ENCODE measurements around the gene PGM1. TPM values are rescaled to one million over a fixed set of nuclear protein-coding genes. Genes with fewer than 3 reads are reported as not detected.

Gene PGM1
- total and polyA plus RNA-seq, 9 of the 15 experiments (the other 6 are each of a cell fraction or from before 2014, with no cell fraction given), result 0.03 to 0.31 (median 0.09) TPM; not detected in 5

- ChIA-PET CTCF (ENCODE audit: low intra/inter-chr PET ratio) (no interaction called here), POLR2A (no interaction called here)
- FAIRE-seq, result no peak
- Histone ChIP-seq H3K9me1 (ENCODE audit: control insufficient read depth, insufficient read depth, low read length) (no peaks in the 10 kb centered on the region), H3K79me2 (ENCODE audit: control insufficient read depth, insufficient read depth, low read length) (no peaks in the 10 kb centered on the region), H3K27me3 (ENCODE audit: control insufficient read depth in 2 of 2, insufficient read depth in 2 of 2, low read length in 2 of 2) (peaks cover 12 to 18% of the 10 kb centered on the region in 2 experiments), H3K27ac (ENCODE audit: extremely low read depth, low read depth, low read length) (no peak overlapping the region), H3K4me2 (ENCODE audit: insufficient read depth, low read length) (no peak overlapping the region), H3K9ac (ENCODE audit: insufficient read depth in 1 of 2, low read depth in 2 of 2, low read length in 2 of 2) (no peak overlapping the region), H3K4me3 (no peak overlapping the region), H3K36me3 (ENCODE audit: control insufficient read depth, insufficient read depth, low read length) (no peaks in the 10 kb centered on the region), H2AFZ (ENCODE audit: low read depth, low read length) (no peak overlapping the region), H3K9me3 (replicated peaks; ENCODE audit: control insufficient read depth, insufficient read depth, low read depth, low read length) (no peaks in the 10 kb centered on the region), H3K4me1 (replicated peaks in 1 of 2; ENCODE audit: control insufficient read depth in 2 of 2, insufficient read depth in 2 of 2, low read length in 2 of 2) (no peaks in the 10 kb centered on the region), H4K20me1 (replicated peaks; ENCODE audit: control insufficient read depth, insufficient read depth, low read length) (no peaks in the 10 kb centered on the region; the same call in 1 of the 2 replicates)
- no TSS peak for BruUV-seq (replicated peaks)
- intact Hi-C loops (cut with micrococcal nuclease), result no loop called here
- in situ Hi-C loops (cut with MboI), result no loop called here
- DNase-seq (ENCODE audit: extremely low read depth in 1 of 4, low spot score in 3 of 4), result no peak
- ATAC-seq, result no peak
- WGBS (ENCODE audit: insufficient coverage, low coverage, missing lambda C conversion rate), result 0% methylated on average over 3 of the region's 3 CpGs
- no peak for TF ChIP-seq ZC3H4 (CRISPR knock-in tag; IDR thresholded peaks at IDR 0.05; ENCODE audit: borderline replicate concordance)
- TF ChIP-seq STAT6 (CRISPR knock-in tag; IDR thresholded peaks at IDR 0.05), result no peak
- no peak for TF ChIP-seq HMG20A (CRISPR knock-in tag; conservative IDR thresholded peaks at IDR 0.05)
- TF ChIP-seq ZNF23 (CRISPR knock-in tag; IDR thresholded peaks at IDR 0.05), result no peak
- TF ChIP-seq ZNF175 (CRISPR knock-in tag; IDR thresholded peaks at IDR 0.05; ENCODE audit: low read depth), result no peak
- TF ChIP-seq ZNF354B (CRISPR knock-in tag; IDR thresholded peaks at IDR 0.05), result no peak
- no peak for TF ChIP-seq CREB3 (tag; conservative IDR thresholded peaks at IDR 0.05; ENCODE audit: low read depth)
- TF ChIP-seq MYBL2 (IDR thresholded peaks at IDR 0.05; ENCODE audit: low read depth), result no peak
- no peak for TF ChIP-seq MYBL2 (CRISPR knock-in tag; IDR thresholded peaks at IDR 0.05; ENCODE audit: borderline replicate concordance)
- TF ChIP-seq FOXK2 (conservative IDR thresholded peaks at IDR 0.05 in 1 of 2, IDR thresholded peaks at IDR 0.05 in 1 of 2; ENCODE audit: low read depth in 2 of 2), result no peak
- no peak for TF ChIP-seq ELF2 (CRISPR knock-in tag; IDR thresholded peaks at IDR 0.05)
- no peak for TF ChIP-seq MEF2A (IDR thresholded peaks at IDR 0.05; ENCODE audit: control insufficient read depth, low read depth, low read length)
- TF ChIP-seq ZFP30 (CRISPR knock-in tag; IDR thresholded peaks at IDR 0.05; ENCODE audit: borderline replicate concordance), result no peak
- TF ChIP-seq ARID3A (IDR thresholded peaks at IDR 0.05; ENCODE audit: borderline replicate concordance, low read depth, low read length), result no peak
- no peak for TF ChIP-seq CAMTA2 (CRISPR knock-in tag; conservative IDR thresholded peaks at IDR 0.05)
- no peak for TF ChIP-seq THRAP3 (IDR thresholded peaks at IDR 0.05; ENCODE audit: borderline replicate concordance)
Measured at GRCh38 chr1:63603810-63604209, 10.6 kb downstream of the PGM1 start.

All from K562 (cell line).